ENCODE measurements around the gene KCNN1.

The KCNN1 gene

GRCh38 chr19:17947815-17948513 lies 18.9 kb upstream of the KCNN1 start:
- peak; percentile 90 to 97 for DNase-seq

- DNase-seq = no peak
These were observed 18.4 kb upstream of the KCNN1 start for GRCh38 chr19:17948514-17948900.

DNA sequence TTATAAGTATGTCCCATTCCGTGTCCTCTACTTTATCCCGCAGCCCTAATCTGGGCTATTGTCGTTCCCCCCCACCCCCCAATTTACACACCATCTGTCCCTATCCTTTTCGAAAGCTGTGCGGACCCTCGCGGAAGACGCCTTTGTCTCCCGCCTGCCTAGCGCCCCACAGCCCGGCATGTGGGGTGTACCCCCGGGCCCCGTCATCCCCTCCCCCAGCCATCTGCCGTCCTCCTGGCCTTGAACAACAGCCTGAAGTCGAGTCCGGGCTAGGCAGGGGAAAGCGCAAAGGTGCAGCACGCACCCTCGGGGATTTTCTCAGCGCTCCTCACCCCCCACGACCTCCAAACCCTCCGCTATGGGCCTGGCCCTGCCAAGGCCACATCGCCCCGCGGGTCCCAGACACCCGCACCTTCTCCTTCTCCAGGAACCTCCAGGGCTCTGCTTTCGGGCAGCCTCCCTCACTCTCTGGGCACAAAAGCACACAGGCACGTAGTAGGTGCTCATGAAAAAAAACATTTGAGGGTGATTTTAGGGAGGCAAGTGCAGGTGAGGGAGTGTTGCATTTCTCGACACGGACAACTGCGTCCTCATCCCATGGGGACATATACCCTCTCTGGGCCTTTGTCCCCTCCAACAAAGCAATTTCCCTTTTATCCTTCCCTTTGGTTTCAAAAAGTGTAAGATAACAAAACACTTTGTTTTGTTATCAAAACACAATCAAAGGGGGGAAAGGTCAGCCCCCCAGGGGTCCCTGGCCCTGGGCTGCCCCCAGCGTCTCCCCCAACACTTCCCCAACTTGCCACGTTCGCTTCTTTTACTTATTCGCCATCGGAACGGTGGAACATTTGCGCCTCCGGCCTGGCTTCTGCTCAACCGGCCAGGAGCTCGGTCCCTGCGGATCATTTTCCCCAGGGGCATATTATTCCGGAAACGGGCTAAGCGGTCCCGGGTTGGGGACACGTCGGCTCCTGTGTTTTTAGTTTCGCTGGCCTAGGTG lies 17.7 kb upstream of the KCNN1 start:
- no peak for DNase-seq

DNA sequence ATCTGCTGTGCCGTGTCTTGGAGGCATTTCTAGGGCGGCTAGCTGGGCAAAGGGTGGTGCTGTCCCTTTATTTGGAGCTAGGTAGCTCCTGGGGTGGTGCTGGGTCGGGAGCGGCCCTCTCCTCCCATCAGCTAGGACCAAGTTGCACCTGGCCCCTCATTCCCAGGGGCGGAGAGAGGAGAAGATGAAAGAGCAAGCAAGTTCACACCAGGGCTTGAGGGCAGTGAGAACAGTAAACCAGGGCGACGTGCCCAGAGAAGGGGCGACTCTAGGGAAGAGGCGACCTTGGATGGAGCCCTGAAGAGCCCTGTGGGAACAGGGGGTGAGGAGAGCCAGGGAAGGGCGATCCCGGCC lies 17.0 kb upstream of the KCNN1 start:
- DNase-seq = no peak

- DNase-seq = no peak
These were observed 16.4 kb upstream of the KCNN1 start for GRCh38 chr19:17950310-17951156.

GRCh38 chr19:17951157-17951989 lies 15.5 kb upstream of the KCNN1 start:
- DNase-seq = no peak

- no peak for DNase-seq
These were observed 14.6 kb upstream of the KCNN1 start for GRCh38 chr19:17951990-17952976.

- DNase-seq = no peak
These were observed 13.5 kb upstream of the KCNN1 start for GRCh38 chr19:17953316-17953801.

DNA sequence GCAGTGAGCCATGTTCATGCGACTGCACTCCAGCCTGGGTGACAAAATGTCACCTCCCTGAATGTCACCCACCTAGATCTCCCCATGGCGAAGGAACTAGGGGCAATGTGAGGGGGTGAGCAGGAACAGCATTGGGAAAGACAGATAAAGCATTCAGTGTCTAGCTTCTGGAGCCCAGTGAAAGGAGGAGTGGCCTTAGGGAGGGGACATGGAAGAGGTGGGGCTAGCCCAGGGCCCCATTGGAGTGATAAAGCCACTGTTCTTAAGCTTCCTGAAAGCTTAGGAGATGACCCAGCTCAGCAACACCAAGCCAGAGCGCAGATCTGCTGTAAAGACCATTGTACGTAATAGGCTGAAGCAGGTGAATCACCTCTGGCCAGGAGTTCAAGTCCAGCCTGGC lies 13.0 kb upstream of the KCNN1 start:
- DNase-seq = no peak

GRCh38 chr19:17954401-17954800 lies 12.5 kb upstream of the KCNN1 start:
- no peak for DNase-seq

DNA sequence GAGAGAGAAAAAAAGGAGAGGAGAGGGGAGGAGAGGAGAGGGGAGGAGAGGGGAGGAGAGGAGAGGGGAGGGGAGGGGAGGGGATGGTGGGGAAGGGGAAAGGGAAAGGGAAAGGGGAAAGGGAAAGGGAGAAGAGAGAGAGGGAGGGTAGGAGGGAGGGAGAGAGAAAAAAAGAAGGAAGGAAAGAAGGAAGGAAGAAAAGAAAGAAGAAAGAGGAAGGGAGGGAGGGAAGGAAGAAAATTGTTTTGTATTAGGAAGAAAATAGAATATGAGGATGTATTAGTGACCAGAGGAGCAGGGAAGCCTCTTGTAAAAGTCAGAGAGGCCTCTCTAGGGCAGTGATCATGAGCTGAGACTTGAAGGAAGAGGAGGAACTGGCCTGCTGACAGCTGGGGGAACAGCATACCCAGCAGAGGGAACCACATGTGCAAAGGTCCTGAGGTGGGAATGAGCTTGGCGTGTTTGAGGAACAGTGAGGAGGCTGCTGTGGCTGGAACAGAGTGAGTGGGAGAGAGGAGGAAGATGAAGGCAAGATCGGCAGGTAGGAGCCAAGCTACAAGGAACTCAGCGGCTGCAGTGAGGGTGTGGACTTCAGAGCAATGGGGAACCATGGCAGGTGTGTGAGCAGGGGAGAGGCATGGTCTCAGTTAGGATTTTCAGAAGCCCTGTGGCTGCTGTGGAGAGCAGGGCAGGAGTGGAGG lies 9.6 kb upstream of the KCNN1 start:
- no peak for DNase-seq

DNA sequence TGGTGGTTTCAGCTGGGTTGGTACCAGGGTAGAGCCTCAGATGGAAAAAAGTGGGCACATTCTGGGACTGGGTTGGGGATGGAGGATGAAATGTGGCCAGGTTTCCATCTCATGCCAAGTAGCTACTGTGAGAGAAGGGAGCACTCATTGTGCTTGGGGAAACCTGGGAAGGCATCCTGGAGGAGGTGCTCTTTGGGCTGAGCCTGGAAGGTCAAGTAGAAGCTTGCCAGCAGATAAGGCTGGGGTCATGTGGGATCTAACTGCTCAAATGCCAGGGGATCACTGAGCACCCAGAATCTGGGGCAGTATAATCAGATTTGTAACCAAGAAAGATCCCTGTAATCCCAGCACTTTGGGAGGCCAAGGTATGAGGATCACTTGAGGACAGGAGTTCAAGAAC lies 9.0 kb upstream of the KCNN1 start:
- no peak for DNase-seq

- DNase-seq = no peak
These were observed 2.8 kb upstream of the KCNN1 start for GRCh38 chr19:17963936-17964691.

- no peak for DNase-seq
These were observed 1.4 kb upstream of the KCNN1 start for GRCh38 chr19:17965370-17966128.

DNA sequence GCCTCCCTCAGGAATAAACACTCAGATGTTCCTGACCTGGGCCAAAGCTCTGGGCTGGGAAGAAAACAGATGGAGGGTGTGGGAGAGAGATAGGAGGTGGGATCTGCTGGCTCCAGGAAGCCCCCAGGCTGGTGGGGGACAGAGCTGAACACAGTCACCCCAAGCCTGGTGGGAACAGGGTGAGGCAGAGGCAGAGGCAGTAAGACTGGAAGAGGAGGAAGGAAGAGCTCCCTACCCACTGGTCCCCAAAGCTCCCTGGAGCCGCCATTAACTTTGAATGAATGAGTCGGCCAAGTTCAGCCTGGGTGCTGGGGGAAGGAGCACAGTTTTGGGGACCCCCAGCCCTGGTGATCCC lies 801 bp upstream of the KCNN1 start:
- DNase-seq = no peak

DNA sequence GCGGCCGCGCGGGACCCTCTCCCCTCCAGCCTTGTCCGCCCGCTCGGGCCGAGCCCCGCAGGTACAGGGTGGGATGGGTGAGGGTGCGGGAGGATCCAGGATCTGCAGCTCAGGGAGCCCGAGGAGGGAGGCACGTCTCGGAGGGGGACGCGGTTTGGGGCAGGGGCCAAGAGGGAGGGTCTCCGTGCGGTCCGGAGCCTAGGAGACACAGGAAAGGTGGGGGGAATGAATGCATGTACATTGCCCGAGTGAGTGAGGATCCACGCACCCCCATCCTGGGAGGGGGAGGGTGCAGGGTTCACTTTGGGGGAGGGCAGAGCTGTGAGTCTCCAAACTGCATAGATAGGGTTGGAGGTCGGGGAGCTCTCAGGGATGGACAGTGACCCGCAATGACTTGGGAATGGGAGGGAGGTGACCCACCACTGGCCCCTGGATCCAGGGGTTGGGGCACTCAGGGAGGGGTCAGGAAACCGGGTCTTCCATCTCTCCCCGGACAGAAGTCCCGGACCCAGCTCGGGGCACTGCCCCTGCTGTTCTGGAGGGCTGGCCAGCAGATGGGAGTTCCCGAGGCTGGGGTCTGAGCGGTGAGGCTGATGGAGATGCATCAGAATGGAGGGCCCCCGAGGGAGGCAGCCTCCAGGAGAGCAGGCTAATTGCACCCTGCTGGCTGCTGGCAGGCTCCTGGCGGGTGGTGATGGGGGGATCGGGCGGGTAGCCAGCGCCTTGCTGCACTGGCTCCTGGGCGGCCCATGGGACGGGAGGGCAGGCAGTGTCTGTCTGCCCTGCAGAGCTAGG lies 547 bp downstream of the KCNN1 start:
- DNase-seq = no peak

DNA sequence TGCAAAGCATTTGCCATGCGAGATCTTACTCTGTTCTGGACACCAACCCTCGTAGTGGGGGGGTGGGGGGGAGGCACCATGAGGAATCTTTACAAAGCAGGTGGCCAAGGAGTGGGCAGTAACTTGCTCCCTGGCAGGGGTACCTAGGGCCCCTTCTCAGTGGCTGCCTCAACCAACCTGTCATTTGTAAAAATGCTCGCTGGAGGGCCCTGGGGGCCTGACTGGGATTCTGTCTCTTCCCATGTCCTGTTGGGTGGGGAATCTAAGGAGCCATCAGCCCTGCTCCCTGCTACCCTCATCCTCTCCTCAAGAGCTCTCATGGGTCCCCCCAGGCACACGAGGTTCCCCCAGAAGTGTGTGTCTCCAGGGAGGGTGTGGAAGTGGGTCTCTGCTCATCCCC lies 1.5 kb downstream of the KCNN1 start:
- DNase-seq = no peak

Data from stimulated activated CD4-positive, alpha-beta T cell treated with anti-CD3 and anti-CD28 coated beads, Interleukin-2, amount 100 ng/mL, for 48 hours (primary cell).